ENCODE results near the gene TBC1D14. TPM values are rescaled to one million over a fixed set of nuclear protein-coding genes. Genes with fewer than 3 reads are reported as not detected.

Gene TBC1D14
- total and polyA plus RNA-seq, 10 of the 15 experiments (the other 5 are each of a cell fraction or from before 2014, with no cell fraction given), result 0.87 to 39.3 (median 30.1) TPM

GRCh38 chr4:7044137-7044930 is 134.7 kb downstream of the TBC1D14 start (continued):
- TF ChIP-seq NFYB (IDR thresholded peaks at IDR 0.05; ENCODE audit: insufficient read depth, low read depth, low read length) (no peak), SRF (IDR thresholded peaks at IDR 0.05; ENCODE audit: low read depth in 2 of 2, low read length in 2 of 2) (no peak), RUNX3 (IDR thresholded peaks at IDR 0.05; ENCODE audit: low read length) (0 out of 2 replicates have a peak, but pooled peaks have one; percentile 15)

DNA sequence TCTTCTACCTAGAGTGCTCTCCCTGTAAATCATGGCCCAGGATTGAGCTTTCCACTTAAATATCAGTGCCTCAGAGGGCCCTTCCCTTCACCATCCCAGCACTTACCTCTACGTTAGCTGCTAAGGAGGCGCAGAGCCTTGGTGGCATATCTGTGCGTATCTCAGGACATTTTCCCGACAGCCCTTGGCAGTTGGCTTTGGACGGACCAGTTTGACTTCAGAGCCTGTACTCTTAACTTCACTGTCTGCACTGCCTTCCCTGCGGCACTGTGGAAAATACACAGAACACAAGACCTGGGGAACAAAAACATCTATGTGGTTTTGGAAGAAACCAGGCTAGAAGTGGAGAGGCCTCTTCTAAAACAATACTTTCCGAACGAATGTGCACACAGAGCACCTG is 135.9 kb downstream of the TBC1D14 start:
- RAD21 ChIA-PET (ENCODE audit: unreplicated experiment), result interaction anchor here (1.0 to 4.7 kb wide), 5 partner anchors 13 to 71 kb away, joined by 3 to 87 read pairs (median 4); partner anchors contain the start of gene GRPEL1
- 2% methylated on average over 8 of the region's 8 CpGs for WGBS (ENCODE audit: insufficient coverage, insufficient replicate concordance, low lambda C conversion rate, missing lambda C conversion rate)
- Histone ChIP-seq H3K9ac (ENCODE audit: control insufficient read depth, insufficient read depth, low read length) (peak overlapping the region; percentile 50; the same call in 1 of the 2 replicates), H3K79me2 (ENCODE audit: control insufficient read depth, insufficient read depth, low read length) (peaks cover 49% of the 10 kb centered on the region), H3K4me1 (ENCODE audit: control insufficient read depth, insufficient read depth, low read length) (peaks cover 27% of the 10 kb centered on the region), H4K20me1 (ENCODE audit: control insufficient read depth, insufficient read depth) (peaks cover 10% of the 10 kb centered on the region; the same call in 1 of the 2 replicates), H2AFZ (ENCODE audit: control insufficient read depth, low read depth, low read length) (no peak overlapping the region), H3K36me3 (ENCODE audit: control insufficient read depth in 2 of 2, insufficient read depth in 2 of 2, low read length in 1 of 2) (no peaks in the 10 kb centered on the region), H3K27ac (ENCODE audit: control insufficient read depth, insufficient read depth) (peak overlapping the region; percentile 61; the same call in 1 of the 2 replicates), H3K9me3 (replicated peaks; ENCODE audit: control insufficient read depth, insufficient read depth, low read length) (no peaks in the 10 kb centered on the region), H3K4me2 (ENCODE audit: control insufficient read depth, insufficient read depth) (peak overlapping the region; percentile 98), H3K4me3 (peak overlapping the region; percentile 83), H3K27me3 (replicated peaks in 1 of 2; ENCODE audit: control insufficient read depth in 2 of 2, insufficient read depth in 2 of 2, low read length in 1 of 2) (peaks cover 0 to 2% of the 10 kb centered on the region in 2 experiments; a peak in 1 of 4 replicates)
- DNase-seq (ENCODE audit: low read depth, low spot score) (no peak), ATAC-seq (no peak), FAIRE-seq (no peak)
- no TSS peak for BruUV-seq (replicated peaks)
- TF ChIP-seq MXI1 (IDR thresholded peaks at IDR 0.05; ENCODE audit: low read depth, low read length) (no peak), POU2F2 (IDR thresholded peaks at IDR 0.05; ENCODE audit: borderline replicate concordance, low read depth, low read length) (no peak), HDAC2 (IDR thresholded peaks at IDR 0.05) (no peak)
- in situ Hi-C loops (cut with MboI), result no loop called here
- SMC1A ChIA-PET (ENCODE audit: uncharacterized antibody, unreplicated experiment), result interaction anchor here (0.7 to 5.6 kb wide), 9 partner anchors 12 to 194 kb away, joined by 3 to 79 read pairs (median 3); partner anchors contain the start of gene GRPEL1
- CTCF ChIA-PET, result interaction anchor here (1.0 to 9.1 kb wide), 7 partner anchors 13 to 329 kb away, joined by 3 to 210 read pairs (median 7); partner anchors contain the start of gene GRPEL1
- intact Hi-C loops (cut with micrococcal nuclease; ENCODE audit: unreplicated experiment), result loop anchor here (2.0 to 5.0 kb wide), 2 partner anchors 13 to 138 kb away; partner anchors contain the start of gene TBC1D14
- POLR2A ChIA-PET, result interaction anchor here (0.9 to 7.2 kb wide), 6 partner anchors 17 to 329 kb away, joined by 3 to 88 read pairs (median 4); partner anchors contain the start of gene GRPEL1
